Spleen (tissue), 7 donors: ENCODE results near the gene TTI1.

Experiments used
- POLR2A ChIP-seq, 3 donors: fragments of 450-650 bp; IDR thresholded peaks; one replicate each; pipeline ENCODE4 v1.5.1; 2017; ENCODE audit warnings: antibody characterized with exemption in 3 of 3, mild to moderate bottlenecking in 1 of 3
- TF ChIP-seq, protein P1 (sequence below), 11 experiments: fragments of 200-600 bp in 7 of 11; fragments of 450-650 bp in 4 of 11; sonication (generic) in 4 of 11; IDR thresholded peaks in 8 of 11; conservative IDR thresholded peaks in 3 of 11; 1 replicate in 7 of 11; 2 replicates in 4 of 11; pipeline versions ENCODE4 v1.4.0 to v1.8.0; 2016 to 2021; ENCODE audit warnings: antibody characterized with exemption in 11 of 11, inconsistent platforms in 4 of 11, mild to moderate bottlenecking in 1 of 11
- donor health status: DM: no; HTN: no; CAD: no; lungs with moderate emphysema.
- donor health status: DM: no; HTN: no; CAD: no.
- donor health status: DM: no; HTN: no; CAD: no.

- TF ChIP-seq, protein P1, sequence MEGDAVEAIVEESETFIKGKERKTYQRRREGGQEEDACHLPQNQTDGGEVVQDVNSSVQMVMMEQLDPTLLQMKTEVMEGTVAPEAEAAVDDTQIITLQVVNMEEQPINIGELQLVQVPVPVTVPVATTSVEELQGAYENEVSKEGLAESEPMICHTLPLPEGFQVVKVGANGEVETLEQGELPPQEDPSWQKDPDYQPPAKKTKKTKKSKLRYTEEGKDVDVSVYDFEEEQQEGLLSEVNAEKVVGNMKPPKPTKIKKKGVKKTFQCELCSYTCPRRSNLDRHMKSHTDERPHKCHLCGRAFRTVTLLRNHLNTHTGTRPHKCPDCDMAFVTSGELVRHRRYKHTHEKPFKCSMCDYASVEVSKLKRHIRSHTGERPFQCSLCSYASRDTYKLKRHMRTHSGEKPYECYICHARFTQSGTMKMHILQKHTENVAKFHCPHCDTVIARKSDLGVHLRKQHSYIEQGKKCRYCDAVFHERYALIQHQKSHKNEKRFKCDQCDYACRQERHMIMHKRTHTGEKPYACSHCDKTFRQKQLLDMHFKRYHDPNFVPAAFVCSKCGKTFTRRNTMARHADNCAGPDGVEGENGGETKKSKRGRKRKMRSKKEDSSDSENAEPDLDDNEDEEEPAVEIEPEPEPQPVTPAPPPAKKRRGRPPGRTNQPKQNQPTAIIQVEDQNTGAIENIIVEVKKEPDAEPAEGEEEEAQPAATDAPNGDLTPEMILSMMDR (IDR thresholded peaks at IDR 0.05 in 8 of 11, conservative IDR thresholded peaks at IDR 0.05 in 3 of 11), result no peak
- TF ChIP-seq POLR2A (IDR thresholded peaks at IDR 0.05), result no peak
Measured at GRCh38 chr20:37938181-37938750, 95.0 kb downstream of the TTI1 start.
